RWPE2 (cell line): ENCODE measurements around the gene ANKRD65.
A peak's percentile ranks its signal among the peaks of the same experiment; 100 is the strongest.
"Not testable (repeated sequence)": the region's sequence is repeated elsewhere in the genome, so short reads cannot be mapped to it uniquely, and the experiment has no call there.

ENCODE experiments used
- ATAC-seq: fragments of 200-7000 bp; cut with Tn5 transposase; 3 replicates; pipeline ENCODE4 v1.9.1; 2021; ENCODE audit warnings: low read depth
- DNase-seq: peaks from one replicate; pipeline ENCODE4 v3.0.0-alpha.2; 2020; ENCODE audit warnings: low spot score
- H3K27ac ChIP-seq: fragments of 450-650 bp; 2 replicates; pipeline ENCODE4 v1.5.1; 2017; ENCODE audit warnings: mild to moderate bottlenecking; ENCODE audit not compliant: poor library complexity, severe bottlenecking
- H3K27me3 ChIP-seq: fragments of 250-450 bp; sonication (Bioruptor Pico); 2 replicates; pipeline ENCODE4 v1.5.1; 2021; ENCODE audit warnings: mild to moderate bottlenecking, moderate library complexity; ENCODE audit not compliant: insufficient read depth, poor library complexity, severe bottlenecking
- H3K36me3 ChIP-seq: fragments of 250-450 bp; sonication (Bioruptor Pico); 2 replicates; pipeline ENCODE4 v1.5.1; 2020; ENCODE audit warnings: low read depth, mild to moderate bottlenecking, moderate library complexity
- H3K4me1 ChIP-seq: fragments of 250-450 bp; sonication (Bioruptor Pico); 2 replicates; pipeline ENCODE4 v1.5.1; 2021; ENCODE audit warnings: mild to moderate bottlenecking, moderate library complexity; ENCODE audit not compliant: insufficient read depth, poor library complexity, severe bottlenecking
- H3K4me3 ChIP-seq: fragments of 250-450 bp; sonication (Bioruptor Pico); 2 replicates; pipeline ENCODE4 v1.5.1; 2021; ENCODE audit warnings: mild to moderate bottlenecking, moderate library complexity; ENCODE audit not compliant: severe bottlenecking
- H3K9me3 ChIP-seq: fragments of 250-450 bp; sonication (Bioruptor Pico); 2 replicates; pipeline ENCODE4 v1.5.1; 2021; ENCODE audit warnings: mild to moderate bottlenecking, moderate library complexity; ENCODE audit not compliant: severe bottlenecking
- CTCF ChIP-seq: fragments of 450-650 bp; IDR thresholded peaks from one replicate; pipeline ENCODE4 v1.5.1; 2017; ENCODE audit warnings: mild to moderate bottlenecking, moderate library complexity; ENCODE audit not compliant: poor library complexity, severe bottlenecking

The ANKRD65 gene

GRCh38 chr1:1421147-1421906, at the start of gene ANKRD65:
ANKRD65 (minus strand) TSS chr1:1421276; CDS start chr1:1421005, 271 bp downstream.
- Histone ChIP-seq H3K9me3 (no peaks in the 10 kb centered on the region), H3K27ac (peak within 1 kb of the TSS; percentile 75), H3K27me3 (no peaks in the 10 kb centered on the region), H3K4me3 (peak within 1 kb of the TSS; percentile 24), H3K36me3 (no peaks in the 10 kb centered on the region), H3K4me1 (peaks cover 25% of the 10 kb centered on the region)
- ATAC-seq (peak; percentile 64), DNase-seq (peak; percentile 79)
- TF ChIP-seq CTCF: no peak

- DNase-seq, H3K27ac ChIP-seq, H3K27me3 ChIP-seq, H3K9me3 ChIP-seq, H3K4me3 ChIP-seq, H3K4me1 ChIP-seq, H3K36me3 ChIP-seq, ATAC-seq: not testable (repeated sequence)
Observed at GRCh38 chr1:1468196-1468985, 47.3 kb upstream of the ANKRD65 start.

- Histone ChIP-seq H3K36me3 (no peaks in the 10 kb centered on the region), H3K4me1 (peaks cover 8% of the 10 kb centered on the region), H3K27ac (no peak overlapping the region), H3K4me3 (no peak overlapping the region), H3K9me3 (no peaks in the 10 kb centered on the region), H3K27me3 (no peaks in the 10 kb centered on the region)
- DNase-seq (no peak), ATAC-seq (no peak)
- TF ChIP-seq CTCF: no peak
Observed at GRCh38 chr1:1463312-1463711, 42.2 kb upstream of the ANKRD65 start.

- H3K27me3 ChIP-seq: no peaks in the 10 kb centered on the region
- peaks cover 8% of the 10 kb centered on the region for H3K4me1 ChIP-seq
- TF ChIP-seq CTCF: no peak
- H3K4me3 ChIP-seq: no peak overlapping the region
- ATAC-seq: peak; percentile 79
- no peaks in the 10 kb centered on the region for H3K36me3 ChIP-seq
- no peaks in the 10 kb centered on the region for H3K9me3 ChIP-seq
- peak overlapping the region; percentile 68 for H3K27ac ChIP-seq
- no peak for DNase-seq
Observed at GRCh38 chr1:1462318-1462966, 41.4 kb upstream of the ANKRD65 start.

GRCh38 chr1:1461721-1462317, 40.7 kb upstream of the ANKRD65 start:
- H3K9me3 ChIP-seq: no peaks in the 10 kb centered on the region
- no peak for TF ChIP-seq CTCF
- peaks cover 8% of the 10 kb centered on the region for H3K4me1 ChIP-seq
- H3K36me3 ChIP-seq: no peaks in the 10 kb centered on the region
- H3K4me3 ChIP-seq: no peak overlapping the region
- H3K27ac ChIP-seq: peak overlapping the region; percentile 68
- ATAC-seq: 0 out of 3 replicates have a peak, but pooled peaks have one; percentile 15
- no peak for DNase-seq
- no peaks in the 10 kb centered on the region for H3K27me3 ChIP-seq
